Activated CD4-positive, alpha-beta memory T cell treated with anti-CD3 and anti-CD28 coated beads, Interleukin-2, amount 10 ng/mL, durations not matched to agents 7 days and 5 days (primary cell): ENCODE results near the gene ITSN1. TPM values are rescaled to one million over a fixed set of nuclear protein-coding genes. Genes with fewer than 3 reads are reported as not detected.
A peak's percentile ranks its signal among the peaks of the same experiment; 100 is the strongest.
"Not testable (repeated sequence)": the region's sequence is repeated elsewhere in the genome, so short reads cannot be mapped to it uniquely, and the experiment has no call there.

Experiments used
- CTCF ChIA-PET: fragments of 350-600 bp; sonication (Branson Sonifier 250); formaldehyde crosslinking; loops from one replicate; lab custom pipeline; 2021; ENCODE audit warnings: antibody characterized with exemption, inconsistent platforms; lab: Charles Lee
- POLR2A ChIA-PET: fragments of 350-600 bp; sonication (Branson Sonifier 250); formaldehyde crosslinking; loops from one replicate; lab custom pipeline; 2021; ENCODE audit warnings: antibody characterized with exemption; lab: Charles Lee
- DNase-seq: peaks from one replicate; pipeline ENCODE4 v3.0.0-alpha.2; 2020
- H3K27ac Mint-ChIP-seq: one replicate; pipeline ENCODE4 v1.8.0; 2021; ENCODE audit warnings: mild to moderate bottlenecking, mixed read lengths
- H3K27me3 Mint-ChIP-seq: one replicate; pipeline ENCODE4 v1.8.0; 2021; ENCODE audit warnings: mixed read lengths
- H3K36me3 Mint-ChIP-seq: one replicate; pipeline ENCODE4 v1.8.0; 2021; ENCODE audit warnings: low read depth, mixed read lengths
- H3K4me1 Mint-ChIP-seq: one replicate; pipeline ENCODE4 v1.8.0; 2021; ENCODE audit warnings: mixed read lengths
- H3K4me3 Mint-ChIP-seq: one replicate; pipeline ENCODE4 v1.8.0; 2021; ENCODE audit warnings: mild to moderate bottlenecking, mixed read lengths
- H3K9me3 Mint-ChIP-seq: one replicate; pipeline ENCODE4 v1.8.0; 2021; ENCODE audit warnings: mixed read lengths
- total RNA-seq, 2 experiments: library from RNA; stranded (reverse); gene quantifications; one replicate each; pipeline ENCODE4 v1.2.3, GENCODE V29; 2021

ITSN1 gene
- 1 to 10 TPM; 2.7 to 4.0 TPM for total RNA-seq

DNA sequence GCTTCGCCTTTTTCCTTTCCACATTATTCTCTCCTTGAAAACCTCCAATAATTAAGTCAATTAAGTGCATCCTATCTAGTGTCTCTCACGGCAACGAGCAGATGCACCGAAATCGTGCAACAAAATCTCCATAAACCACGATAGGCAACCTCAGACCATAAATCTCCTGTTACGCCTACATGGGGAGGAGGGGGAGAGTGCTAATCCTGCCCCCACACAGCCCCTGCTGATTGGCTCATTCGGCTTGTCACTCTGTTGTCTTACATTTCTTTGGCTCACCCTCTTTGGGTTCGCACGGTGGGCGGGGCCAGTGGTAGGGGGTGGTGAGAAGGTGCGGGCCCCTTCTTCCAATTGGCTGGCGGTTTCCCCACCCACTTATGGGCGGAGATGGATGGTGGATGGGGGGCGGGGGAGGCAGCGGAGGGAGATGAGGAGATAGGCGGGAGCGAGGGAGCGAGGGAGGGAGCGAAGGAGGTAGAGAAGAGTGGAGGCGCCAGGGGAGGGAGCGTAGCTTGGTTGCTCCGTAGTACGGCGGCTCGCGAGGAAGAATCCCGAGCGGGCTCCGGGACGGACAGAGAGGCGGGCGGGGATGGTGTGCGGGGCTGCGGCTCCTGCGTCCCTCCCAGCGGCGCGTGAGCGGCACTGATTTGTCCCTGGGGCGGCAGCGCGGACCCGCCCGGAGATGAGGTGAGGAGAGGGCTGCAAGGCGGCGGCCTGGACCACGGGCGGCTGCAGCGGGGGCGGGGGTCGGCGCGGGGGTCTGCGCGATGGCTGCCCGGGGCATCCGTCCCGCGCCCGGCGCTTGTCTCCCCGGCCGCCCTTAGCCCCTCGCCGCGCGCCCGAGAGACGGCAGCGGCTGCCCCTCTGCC, at the start of gene ITSN1:
Gene ITSN1 (plus strand): TSS at position 475 of the 869 bp plus-strand sequence. CDS start 76,328 bp downstream, outside the sequence.
- no peaks in the 10 kb centered on the region for H3K9me3 Mint-ChIP-seq
- H3K36me3 Mint-ChIP-seq = peaks cover 3% of the 10 kb centered on the region
- peak within 1 kb of the TSS; percentile 91 for H3K4me3 Mint-ChIP-seq
- peaks cover 25% of the 10 kb centered on the region for H3K4me1 Mint-ChIP-seq
- DNase-seq = peak; percentile 100
- CTCF ChIA-PET = interaction anchor here (1.5 kb wide), 1 partner anchor 36 kb away, joined by 4 read pairs; no protein-coding TSS in a partner anchor
- H3K27ac Mint-ChIP-seq = peak within 1 kb of the TSS; percentile 97
- POLR2A ChIA-PET = interaction anchor here (1.4 kb wide), 1 partner anchor 99 kb away, joined by 3 read pairs; the partner anchor contains the start of gene SON
- peaks cover 25% of the 10 kb centered on the region for H3K27me3 Mint-ChIP-seq

DNA sequence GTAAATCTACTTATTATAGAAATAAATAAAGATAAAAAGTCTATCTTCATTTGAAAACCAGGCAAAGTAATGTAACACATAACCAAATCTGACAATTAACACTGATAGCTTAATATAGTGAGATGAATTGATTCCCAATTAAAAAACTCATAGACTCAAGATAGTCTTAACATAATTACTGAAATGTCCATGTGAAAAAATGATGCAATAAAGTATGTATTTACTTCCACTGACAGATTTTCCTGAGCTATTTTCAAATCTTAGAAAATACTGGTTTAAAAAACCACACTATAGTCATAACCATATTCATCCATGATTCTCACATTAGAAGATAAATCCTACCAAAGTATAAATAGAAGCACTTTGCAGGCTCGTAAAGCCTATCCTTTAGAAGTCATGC, 44.2 kb upstream of the ITSN1 start:
- Mint-ChIP-seq H3K27ac (no peak overlapping the region), H3K27me3 (no peaks in the 10 kb centered on the region), H3K9me3 (no peaks in the 10 kb centered on the region), H3K4me1 (no peaks in the 10 kb centered on the region), H3K4me3 (no peak overlapping the region), H3K36me3 (peaks cover 29% of the 10 kb centered on the region)
- CTCF ChIA-PET = interaction anchor here (1.1 to 1.3 kb wide), 2 partner anchors 8 to 10 kb away, joined by 4 read pairs; partner anchors contain the start of gene DONSON
- DNase-seq = no peak
- POLR2A ChIA-PET = interaction anchor here (2.3 kb wide), 1 partner anchor 10 kb away, joined by 8 read pairs; the partner anchor contains the start of gene DONSON

DNA sequence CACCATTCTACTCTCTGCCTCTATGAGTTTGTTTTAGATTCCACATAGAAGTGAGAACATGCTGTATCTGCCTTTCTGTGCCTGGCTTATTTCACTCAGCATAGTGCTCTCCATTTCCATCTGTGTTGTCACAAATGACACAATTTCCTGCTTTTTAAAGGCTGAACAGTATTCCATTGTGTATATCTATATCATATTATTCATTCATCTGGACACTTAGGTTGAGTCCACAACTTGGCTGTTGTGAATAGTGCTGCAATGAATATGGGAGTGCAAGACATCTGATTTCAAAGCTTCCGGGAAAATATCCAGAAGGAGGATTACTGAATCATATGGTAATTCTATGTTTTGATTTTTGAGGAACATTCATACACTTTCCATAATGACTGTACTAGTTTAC, 33.7 kb upstream of the ITSN1 start:
- ChIA-PET CTCF (interaction anchor here (0.6 to 1.2 kb wide), 4 partner anchors 13 to 164 kb away, joined by 3 to 4 read pairs (median 3); partner anchors contain the start of genes DNAJC28 and DONSON), POLR2A (no interaction called here)
- no peak overlapping the region for H3K27ac Mint-ChIP-seq
- H3K27me3 Mint-ChIP-seq = no peaks in the 10 kb centered on the region
- H3K4me3 Mint-ChIP-seq = no peak overlapping the region
- DNase-seq = no peak
- H3K4me1 Mint-ChIP-seq = no peaks in the 10 kb centered on the region
- no peaks in the 10 kb centered on the region for H3K9me3 Mint-ChIP-seq
- H3K36me3 Mint-ChIP-seq = peaks cover 2% of the 10 kb centered on the region

GRCh38 chr21:33611006-33611744, 31.1 kb upstream of the ITSN1 start:
- no peak for DNase-seq
- CTCF ChIA-PET = interaction anchor here (0.7 kb wide), 1 partner anchor 243 kb away, joined by 3 read pairs; no protein-coding TSS in a partner anchor
- no peak overlapping the region for H3K4me3 Mint-ChIP-seq

DNA sequence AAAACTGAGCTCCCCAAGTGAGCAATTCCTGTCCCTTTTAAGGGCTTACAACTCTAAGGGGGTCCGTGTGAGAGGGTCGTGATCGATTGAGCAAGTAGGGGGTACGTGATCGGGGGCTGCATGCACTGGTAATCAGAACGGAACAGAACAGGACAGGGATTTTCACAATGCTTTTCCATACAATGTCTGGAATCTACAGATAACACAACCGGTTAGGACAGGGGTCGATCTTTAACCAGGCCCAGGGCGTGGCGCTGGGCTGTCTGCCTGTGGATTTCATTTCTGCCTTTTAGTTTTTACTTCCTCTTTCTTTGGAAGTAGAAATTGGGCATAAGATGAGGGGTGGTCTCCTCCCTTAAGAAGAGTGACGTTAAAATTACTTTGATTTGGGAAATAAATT, 24.7 kb upstream of the ITSN1 start:
- H3K4me1 Mint-ChIP-seq, POLR2A ChIA-PET, H3K4me3 Mint-ChIP-seq, H3K27me3 Mint-ChIP-seq, H3K9me3 Mint-ChIP-seq, CTCF ChIA-PET, DNase-seq, H3K27ac Mint-ChIP-seq: not testable (repeated sequence)
- H3K36me3 Mint-ChIP-seq = peaks cover 25% of the 10 kb centered on the region

More at GRCh38 chr21:33611006-33611744, 31.1 kb upstream of the ITSN1 start:
- POLR2A ChIA-PET = interaction anchor here (1.4 kb wide), 1 partner anchor 23 kb away, joined by 3 read pairs; the partner anchor contains the start of gene DONSON
- Mint-ChIP-seq H3K36me3 (peaks cover 4% of the 10 kb centered on the region), H3K27ac (no peak overlapping the region), H3K9me3 (no peaks in the 10 kb centered on the region), H3K27me3 (no peaks in the 10 kb centered on the region), H3K4me1 (no peaks in the 10 kb centered on the region)

GRCh38 chr21:33618407-33618806, 23.9 kb upstream of the ITSN1 start:
- DNase-seq = no peak
- Mint-ChIP-seq H3K27ac (no peak overlapping the region), H3K4me3 (no peak overlapping the region), H3K36me3 (peaks cover 24% of the 10 kb centered on the region), H3K4me1 (no peaks in the 10 kb centered on the region), H3K9me3 (no peaks in the 10 kb centered on the region), H3K27me3 (no peaks in the 10 kb centered on the region)
- ChIA-PET CTCF (no interaction called here), POLR2A (no interaction called here)

DNA sequence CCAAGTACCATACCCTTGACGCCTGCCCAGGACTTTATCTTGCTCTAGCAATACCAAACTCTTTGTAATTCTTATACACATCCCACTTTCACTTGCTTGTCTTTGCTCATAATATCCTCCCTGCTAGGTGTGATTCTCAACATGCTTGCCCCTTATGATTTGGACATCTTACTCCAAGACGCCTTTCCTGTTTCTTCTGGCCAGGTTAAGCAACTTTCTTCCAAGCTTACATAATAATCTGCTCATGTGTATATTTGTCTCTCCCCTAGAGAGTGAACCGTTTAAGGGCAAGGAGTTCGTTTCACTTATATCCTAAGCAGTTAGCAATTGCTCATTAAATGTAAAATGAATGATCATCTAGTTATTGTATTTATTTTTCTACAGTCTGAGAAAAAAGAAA, 22.6 kb upstream of the ITSN1 start:
- DNase-seq = no peak
- H3K4me3 Mint-ChIP-seq = no peak overlapping the region
- POLR2A ChIA-PET = no interaction called here
- CTCF ChIA-PET = no interaction called here
- H3K4me1 Mint-ChIP-seq = no peaks in the 10 kb centered on the region
- H3K9me3 Mint-ChIP-seq = no peaks in the 10 kb centered on the region
- no peak overlapping the region for H3K27ac Mint-ChIP-seq
- H3K27me3 Mint-ChIP-seq = no peaks in the 10 kb centered on the region
- peaks cover 26% of the 10 kb centered on the region for H3K36me3 Mint-ChIP-seq

DNA sequence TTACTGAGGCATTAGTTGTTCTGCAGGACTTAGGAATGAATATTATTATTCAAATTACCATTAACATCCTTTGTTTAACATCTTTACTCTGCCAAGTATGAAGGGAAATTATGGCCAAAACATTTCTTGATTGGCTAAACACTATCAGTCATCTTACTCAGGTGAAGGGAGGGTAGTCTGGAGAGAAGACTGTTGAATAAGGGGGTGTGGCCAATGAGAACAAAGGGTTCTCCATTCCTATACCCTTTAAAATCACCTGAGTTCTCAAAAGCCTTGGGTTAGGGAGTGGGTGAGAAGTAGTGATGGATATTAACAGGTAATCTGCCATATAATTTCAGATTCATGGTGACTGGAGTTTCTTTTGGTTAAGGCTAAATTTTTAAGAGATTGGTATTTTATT, 20.0 kb upstream of the ITSN1 start:
- H3K9me3 Mint-ChIP-seq = no peaks in the 10 kb centered on the region
- ChIA-PET POLR2A (no interaction called here), CTCF (interaction anchor here (0.9 to 1.2 kb wide), 2 partner anchors 9 to 16 kb away, joined by 3 to 4 read pairs; no protein-coding TSS in a partner anchor)
- H3K27me3 Mint-ChIP-seq = no peaks in the 10 kb centered on the region
- no peak overlapping the region for H3K4me3 Mint-ChIP-seq
- no peak overlapping the region for H3K27ac Mint-ChIP-seq
- no peak for DNase-seq
- no peaks in the 10 kb centered on the region for H3K4me1 Mint-ChIP-seq
- peaks cover 25% of the 10 kb centered on the region for H3K36me3 Mint-ChIP-seq

DNA sequence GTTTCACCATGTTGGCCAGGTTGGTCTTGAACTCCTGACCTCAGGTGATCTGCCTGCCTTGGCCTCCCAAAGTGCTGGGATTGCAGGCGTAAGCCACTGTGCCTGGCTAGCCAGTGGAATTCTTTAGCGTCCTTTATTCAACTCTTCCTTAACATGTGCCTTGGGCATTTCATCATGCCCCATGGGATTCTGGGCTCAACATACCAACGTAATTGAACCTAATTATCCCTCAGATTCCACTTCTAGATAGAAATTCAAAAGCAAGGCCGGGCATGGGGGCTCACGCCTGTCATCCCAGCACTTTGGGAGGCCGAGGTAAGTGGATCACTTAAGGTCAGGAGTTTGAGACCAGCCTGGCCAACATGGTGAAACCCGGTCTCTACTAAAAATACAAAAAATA, 16.1 kb upstream of the ITSN1 start:
- CTCF ChIA-PET, H3K27me3 Mint-ChIP-seq, POLR2A ChIA-PET, DNase-seq, H3K27ac Mint-ChIP-seq, H3K9me3 Mint-ChIP-seq, H3K4me3 Mint-ChIP-seq, H3K4me1 Mint-ChIP-seq: not testable (repeated sequence)
- H3K36me3 Mint-ChIP-seq = peaks cover 21% of the 10 kb centered on the region

DNA sequence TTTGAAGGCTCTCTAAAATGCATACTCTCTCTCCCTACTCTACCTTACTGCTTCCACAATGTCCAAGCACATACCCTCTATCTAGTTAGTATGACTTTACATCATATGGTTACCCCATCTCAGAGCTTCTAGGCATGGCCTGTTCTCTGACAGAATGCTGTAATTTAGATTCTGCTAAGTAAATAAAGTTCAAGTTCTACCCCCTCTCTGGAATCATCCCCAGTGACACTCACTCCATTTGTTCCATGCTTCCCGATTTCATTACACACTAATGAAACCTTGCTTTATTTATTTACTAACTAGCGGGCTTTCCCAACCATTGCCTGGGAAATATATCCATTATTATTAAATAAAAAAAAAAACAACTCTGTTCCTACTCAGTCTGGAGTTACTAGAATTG, 8.0 kb upstream of the ITSN1 start:
- POLR2A ChIA-PET = no interaction called here
- Mint-ChIP-seq H3K36me3 (peaks cover 26% of the 10 kb centered on the region), H3K4me3 (no peak overlapping the region), H3K4me1 (peaks cover 4% of the 10 kb centered on the region), H3K9me3 (no peaks in the 10 kb centered on the region), H3K27ac (no peak overlapping the region), H3K27me3 (no peaks in the 10 kb centered on the region)
- CTCF ChIA-PET = interaction anchor here (0.7 kb wide), 1 partner anchor 27 kb away, joined by 7 read pairs; no protein-coding TSS in a partner anchor
- no peak for DNase-seq

DNA sequence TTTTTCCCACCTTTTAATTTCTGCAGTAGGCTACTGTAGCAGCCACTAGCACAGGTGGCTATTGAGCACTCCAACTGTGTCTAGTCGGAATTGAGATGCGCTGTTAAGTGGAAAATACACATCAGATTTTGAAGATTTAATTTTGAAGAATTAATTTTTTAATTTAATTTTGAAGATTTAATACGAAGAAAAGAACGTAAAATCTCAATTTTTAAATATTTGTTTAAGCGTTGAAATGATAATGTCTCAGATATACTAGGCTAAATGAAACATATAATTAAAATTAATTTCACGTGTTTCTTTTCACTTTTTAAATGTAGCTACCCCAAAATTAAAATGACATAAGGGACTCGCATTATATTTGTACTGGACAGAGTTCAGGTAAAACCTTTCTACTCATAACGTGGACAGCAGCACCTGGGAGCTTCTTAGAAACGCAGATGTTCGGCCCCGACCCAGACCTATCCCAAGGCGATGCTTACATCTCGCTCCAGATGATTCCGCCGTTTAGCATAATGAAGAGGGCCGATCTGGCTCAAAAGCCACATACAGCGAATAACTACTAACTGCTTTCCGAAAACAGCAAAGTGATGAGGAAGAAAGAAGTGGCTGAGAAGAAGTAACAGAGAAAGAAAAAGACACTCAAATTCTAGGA, 1.5 kb upstream of the ITSN1 start:
- Mint-ChIP-seq H3K4me1 (peaks cover 25% of the 10 kb centered on the region), H3K36me3 (peaks cover 9% of the 10 kb centered on the region), H3K4me3 (peak overlapping the region; percentile 91), H3K27ac (peak overlapping the region; percentile 97), H3K27me3 (peaks cover 25% of the 10 kb centered on the region), H3K9me3 (no peaks in the 10 kb centered on the region)
- ChIA-PET POLR2A (interaction anchor here (0.7 to 1.4 kb wide), 4 partner anchors 57 to 258 kb away, joined by 3 to 4 read pairs (median 3); partner anchors contain the start of gene SON), CTCF (interaction anchor here (1.0 to 1.5 kb wide), 2 partner anchors 35 to 47 kb away, joined by 3 to 4 read pairs; no protein-coding TSS in a partner anchor)
- DNase-seq = no peak
